Measurements from ENCODE around the gene SLC25A3. TPM values are rescaled to one million over a fixed set of nuclear protein-coding genes. Genes with fewer than 3 reads are reported as not detected.

Gene SLC25A3
- total RNA-seq, 1 donor from 2014 or later, result 530 TPM

GRCh38 chr12:98578392-98578791 is 15.1 kb upstream of the SLC25A3 start:
- peaks cover 6% of the 10 kb centered on the region for H3K4me1 Mint-ChIP-seq (ENCODE audit: low read depth)
- DNase-seq (ENCODE audit: low spot score, unreplicated experiment), result no peak
- H3K36me3 Mint-ChIP-seq (ENCODE audit: insufficient read depth), result no peaks in the 10 kb centered on the region
- H3K4me3 Mint-ChIP-seq (ENCODE audit: low read depth), result no peak overlapping the region
- no peaks in the 10 kb centered on the region for H3K27me3 Mint-ChIP-seq
- H3K27ac Mint-ChIP-seq, result no peak overlapping the region
- TF ChIP-seq CTCF (IDR thresholded peaks at IDR 0.05; ENCODE audit: unreplicated experiment), result no peak
- H3K9me3 Mint-ChIP-seq (ENCODE audit: low read depth), result peaks cover 3% of the 10 kb centered on the region

- Mint-ChIP-seq H3K4me1 (ENCODE audit: low read depth) (peaks cover 6% of the 10 kb centered on the region), H3K27me3 (no peaks in the 10 kb centered on the region), H3K4me3 (ENCODE audit: low read depth) (no peak overlapping the region), H3K9me3 (ENCODE audit: low read depth) (peaks cover 3% of the 10 kb centered on the region), H3K27ac (no peak overlapping the region), H3K36me3 (ENCODE audit: insufficient read depth) (no peaks in the 10 kb centered on the region)
- no peak for TF ChIP-seq CTCF (IDR thresholded peaks at IDR 0.05; ENCODE audit: unreplicated experiment)
- DNase-seq (ENCODE audit: low spot score, unreplicated experiment), result no peak
Observed at GRCh38 chr12:98578821-98579220, 14.7 kb upstream of the SLC25A3 start.

GRCh38 chr12:98579347-98579746 is 14.1 kb upstream of the SLC25A3 start:
- TF ChIP-seq CTCF (IDR thresholded peaks at IDR 0.05; ENCODE audit: unreplicated experiment), result no peak

GRCh38 chr12:98579835-98580234 is 13.7 kb upstream of the SLC25A3 start:
- no peak for DNase-seq (ENCODE audit: low spot score, unreplicated experiment)
- no peaks in the 10 kb centered on the region for H3K4me1 Mint-ChIP-seq (ENCODE audit: low read depth)
- H3K9me3 Mint-ChIP-seq (ENCODE audit: low read depth), result peaks cover 3% of the 10 kb centered on the region
- no peak overlapping the region for H3K27ac Mint-ChIP-seq
- TF ChIP-seq CTCF (IDR thresholded peaks at IDR 0.05; ENCODE audit: unreplicated experiment), result no peak
- H3K36me3 Mint-ChIP-seq (ENCODE audit: insufficient read depth), result no peaks in the 10 kb centered on the region
- no peak overlapping the region for H3K4me3 Mint-ChIP-seq (ENCODE audit: low read depth)
- no peaks in the 10 kb centered on the region for H3K27me3 Mint-ChIP-seq

More at GRCh38 chr12:98579347-98579746, 14.1 kb upstream of the SLC25A3 start:
- Mint-ChIP-seq H3K36me3 (ENCODE audit: insufficient read depth) (no peaks in the 10 kb centered on the region), H3K9me3 (ENCODE audit: low read depth) (peaks cover 3% of the 10 kb centered on the region), H3K27ac (no peak overlapping the region), H3K4me3 (ENCODE audit: low read depth) (no peak overlapping the region), H3K27me3 (no peaks in the 10 kb centered on the region), H3K4me1 (ENCODE audit: low read depth) (peaks cover 1% of the 10 kb centered on the region)
- no peak for DNase-seq (ENCODE audit: low spot score, unreplicated experiment)

GRCh38 chr12:98580695-98581094 is 12.8 kb upstream of the SLC25A3 start:
- H3K4me1 Mint-ChIP-seq (ENCODE audit: low read depth), result no peaks in the 10 kb centered on the region
- no peaks in the 10 kb centered on the region for H3K36me3 Mint-ChIP-seq (ENCODE audit: insufficient read depth)
- peaks cover 3% of the 10 kb centered on the region for H3K9me3 Mint-ChIP-seq (ENCODE audit: low read depth)
- H3K27me3 Mint-ChIP-seq, result no peaks in the 10 kb centered on the region
- no peak for TF ChIP-seq CTCF (IDR thresholded peaks at IDR 0.05; ENCODE audit: unreplicated experiment)
- DNase-seq (ENCODE audit: low spot score, unreplicated experiment), result no peak
- no peak overlapping the region for H3K4me3 Mint-ChIP-seq (ENCODE audit: low read depth)
- H3K27ac Mint-ChIP-seq, result no peak overlapping the region

All from progenitor cell of endocrine pancreas (in vitro differentiated cells).